Umbilical cord (tissue), 2 donors: ENCODE results near the gene HARBI1. TPM values are rescaled to one million over a fixed set of nuclear protein-coding genes. Genes with fewer than 3 reads are reported as not detected.
"Not testable (repeated sequence)": the region's sequence is repeated elsewhere in the genome, so short reads cannot be mapped to it uniquely, and the experiment has no call there.

Source experiments
- DNase-seq: peaks from one replicate; pipeline ENCODE4 v3.0.0-alpha.2; 2015; ENCODE audit warnings: low spot score
- total RNA-seq: library from RNA; depleted of rRNA; stranded (reverse); fragments of >200 nt; gene quantifications from one replicate; pipeline ENCODE4 v1.2.3, GENCODE V29; 2014; ENCODE audit warnings: low replicate concordance; ENCODE audit not compliant: insufficient read depth

The HARBI1 gene
- total RNA-seq, 1 donor from 2014 or later = 0.24 TPM

GRCh38 chr11:46597155-46597554 lies 19.9 kb downstream of the HARBI1 start:
- DNase-seq = no peak

- DNase-seq = no peak
Observed at GRCh38 chr11:46594785-46595184, 22.2 kb downstream of the HARBI1 start.

- DNase-seq = no peak
Observed at GRCh38 chr11:46594374-46594700, 22.7 kb downstream of the HARBI1 start.

GRCh38 chr11:46593550-46594373 lies 23.3 kb downstream of the HARBI1 start, which contains the start of gene AMBRA1:
TSS of gene AMBRA1 (minus strand) at chr11:46594023. CDS start at chr11:46548380, 45,643 bp downstream.
- DNase-seq = peak; percentile 96

GRCh38 chr11:46590740-46591605 lies 26.1 kb downstream of the HARBI1 start:
- no peak for DNase-seq

GRCh38 chr11:46588915-46589314 lies 28.1 kb downstream of the HARBI1 start:
- DNase-seq = no peak

- DNase-seq = no peak
Observed at GRCh38 chr11:46588131-46588530, 28.9 kb downstream of the HARBI1 start.

- DNase-seq = not testable (repeated sequence)
Observed at GRCh38 chr11:46583513-46583912, 33.5 kb downstream of the HARBI1 start.

GRCh38 chr11:46582588-46582987 lies 34.4 kb downstream of the HARBI1 start:
- DNase-seq = no peak

GRCh38 chr11:46577058-46577457 lies 40.0 kb downstream of the HARBI1 start:
- DNase-seq = no peak

GRCh38 chr11:46574656-46575055 lies 42.4 kb downstream of the HARBI1 start:
- no peak for DNase-seq

- no peak for DNase-seq
Observed at GRCh38 chr11:46570790-46571398, 46.1 kb downstream of the HARBI1 start.

GRCh38 chr11:46565232-46565840 lies 51.7 kb downstream of the HARBI1 start:
- no peak for DNase-seq

- DNase-seq = no peak
Observed at GRCh38 chr11:46564459-46564858, 52.6 kb downstream of the HARBI1 start.

GRCh38 chr11:46562527-46562926 lies 54.5 kb downstream of the HARBI1 start:
- DNase-seq = no peak

GRCh38 chr11:46560300-46560991 lies 56.6 kb downstream of the HARBI1 start:
- no peak for DNase-seq

GRCh38 chr11:46559815-46560214 lies 57.2 kb downstream of the HARBI1 start:
- no peak for DNase-seq

- no peak for DNase-seq
Observed at GRCh38 chr11:46557684-46558151, 59.3 kb downstream of the HARBI1 start.

- no peak for DNase-seq
Observed at GRCh38 chr11:46555267-46556054, 61.6 kb downstream of the HARBI1 start.
